Activated B cell treated with CpG ODN at 0.5 μM for 24 hours (primary cell): ENCODE results near the gene MYOZ1. TPM values are rescaled to one million over a fixed set of nuclear protein-coding genes. Genes with fewer than 3 reads are reported as not detected.
"Not testable (repeated sequence)": the region's sequence is repeated elsewhere in the genome, so short reads cannot be mapped to it uniquely, and the experiment has no call there.

ENCODE experiments used
- ATAC-seq: fragments of 200-7000 bp; cut with Tn5 transposase; one replicate; pipeline ENCODE4 v1.10.0; 2021; ENCODE audit warnings: low read depth, mild to moderate bottlenecking, moderate library complexity
- CTCF ChIA-PET: fragments of 350-600 bp; sonication (Branson Sonifier 250); formaldehyde crosslinking; loops from one replicate; lab custom pipeline; 2021; ENCODE audit warnings: antibody characterized with exemption; lab: Charles Lee
- POLR2A ChIA-PET: fragments of 350-600 bp; sonication (Branson Sonifier 250); formaldehyde crosslinking; loops from one replicate; lab custom pipeline; 2021; ENCODE audit warnings: antibody characterized with exemption; lab: Charles Lee
- DNase-seq: peaks from one replicate; pipeline ENCODE4 v3.0.0; 2022
- H3K27ac Mint-ChIP-seq: one replicate; pipeline ENCODE4 v1.8.0; 2020; ENCODE audit warnings: mixed read lengths
- H3K27me3 Mint-ChIP-seq: one replicate; pipeline ENCODE4 v1.8.0; 2021; ENCODE audit warnings: mixed read lengths
- H3K36me3 Mint-ChIP-seq: one replicate; pipeline ENCODE4 v1.8.0; 2021; ENCODE audit warnings: low read depth, mixed read lengths
- H3K4me1 Mint-ChIP-seq: one replicate; pipeline ENCODE4 v1.8.0; 2021; ENCODE audit warnings: mixed read lengths
- H3K4me3 Mint-ChIP-seq: one replicate; pipeline ENCODE4 v1.8.0; 2020; ENCODE audit warnings: mild to moderate bottlenecking, mixed read lengths
- H3K9me3 Mint-ChIP-seq: one replicate; pipeline ENCODE4 v1.8.0; 2020; ENCODE audit warnings: mixed read lengths
- CTCF ChIP-seq: fragments of 200-600 bp; IDR thresholded peaks from one replicate; pipeline ENCODE4 v1.8.0; 2022; ENCODE audit warnings: antibody characterized with exemption, mild to moderate bottlenecking
- intact Hi-C: fragments of 100-400 bp; cut with micrococcal nuclease; formaldehyde crosslinking; loops from one replicate; pipeline ENCODE4 v1.15.1; 2024
- total RNA-seq: library from RNA; stranded (reverse); gene quantifications from 2 replicates; pipeline ENCODE4 v1.2.3, GENCODE V29; 2022

Gene MYOZ1
- total RNA-seq, 1 donor from 2014 or later: not detected

GRCh38 chr10:73662705-73663104, 21.4 kb upstream of the MYOZ1 start:
- intact Hi-C loops, H3K27me3 Mint-ChIP-seq, H3K27ac Mint-ChIP-seq: not testable (repeated sequence)

GRCh38 chr10:73655990-73656298, 14.7 kb upstream of the MYOZ1 start, which contains the start of gene SYNPO2L:
TSS of gene SYNPO2L (minus strand) at chr10:73656029. CDS start at chr10:73655922, 107 bp downstream.
- no peaks in the 10 kb centered on the region for H3K36me3 Mint-ChIP-seq
- H3K9me3 Mint-ChIP-seq: no peaks in the 10 kb centered on the region
- ChIA-PET POLR2A (no interaction called here), CTCF (no interaction called here)
- intact Hi-C loops: no loop called here
- H3K27me3 Mint-ChIP-seq: no peaks in the 10 kb centered on the region
- no peak for DNase-seq
- no peak within 1 kb of the TSS for H3K4me3 Mint-ChIP-seq
- no peaks in the 10 kb centered on the region for H3K4me1 Mint-ChIP-seq
- no peak for ATAC-seq
- no peak for TF ChIP-seq CTCF
- no peak within 1 kb of the TSS for H3K27ac Mint-ChIP-seq

More at GRCh38 chr10:73662705-73663104, 21.4 kb upstream of the MYOZ1 start:
- H3K9me3 Mint-ChIP-seq, CTCF ChIA-PET, ATAC-seq, H3K4me1 Mint-ChIP-seq, POLR2A ChIA-PET, H3K36me3 Mint-ChIP-seq, H3K4me3 Mint-ChIP-seq, DNase-seq: not testable (repeated sequence)

- H3K27ac Mint-ChIP-seq: no peak overlapping the region
Observed at GRCh38 chr10:73655257-73655989, 14.1 kb upstream of the MYOZ1 start.

GRCh38 chr10:73653701-73654100, 12.4 kb upstream of the MYOZ1 start:
- Mint-ChIP-seq H3K36me3 (no peaks in the 10 kb centered on the region), H3K27ac (no peak overlapping the region), H3K9me3 (no peaks in the 10 kb centered on the region), H3K4me3 (no peak overlapping the region), H3K4me1 (peaks cover 8% of the 10 kb centered on the region), H3K27me3 (no peaks in the 10 kb centered on the region)
- TF ChIP-seq CTCF: no peak
- POLR2A ChIA-PET: no interaction called here
- intact Hi-C loops: no loop called here
- CTCF ChIA-PET: no interaction called here
- no peak for DNase-seq
- no peak for ATAC-seq

More at GRCh38 chr10:73655257-73655989, 14.1 kb upstream of the MYOZ1 start:
- ChIA-PET POLR2A (no interaction called here), CTCF (no interaction called here)
- DNase-seq (no peak), ATAC-seq (no peak)
- no peak overlapping the region for H3K4me3 Mint-ChIP-seq
- no peaks in the 10 kb centered on the region for H3K36me3 Mint-ChIP-seq
- TF ChIP-seq CTCF: no peak
- H3K4me1 Mint-ChIP-seq: peaks cover 4% of the 10 kb centered on the region
- no peaks in the 10 kb centered on the region for H3K27me3 Mint-ChIP-seq
- intact Hi-C loops: no loop called here
- no peaks in the 10 kb centered on the region for H3K9me3 Mint-ChIP-seq

GRCh38 chr10:73653195-73653594, 11.9 kb upstream of the MYOZ1 start:
- ChIA-PET POLR2A (no interaction called here), CTCF (no interaction called here)
- no peak overlapping the region for H3K27ac Mint-ChIP-seq
- ATAC-seq (no peak), DNase-seq (no peak)
- intact Hi-C loops: no loop called here
- no peaks in the 10 kb centered on the region for H3K36me3 Mint-ChIP-seq
- no peak overlapping the region for H3K4me3 Mint-ChIP-seq
- TF ChIP-seq CTCF: no peak
- H3K27me3 Mint-ChIP-seq: no peaks in the 10 kb centered on the region
- H3K4me1 Mint-ChIP-seq: peaks cover 8% of the 10 kb centered on the region
- H3K9me3 Mint-ChIP-seq: no peaks in the 10 kb centered on the region
